GM20431 (cell line): ENCODE data around the gene ELMOD2.

Source experiments
- in situ Hi-C: fragments of 300-500 bp; cut with MseI, MboI; formaldehyde crosslinking; loops from one replicate; pipeline ENCODE4 v1.15.0; 2020; ENCODE audit warnings: low sequenced_read_pairs; ENCODE audit not compliant: unreplicated experiment

Gene ELMOD2

GRCh38 chr4:140575489-140575888, 51.5 kb downstream of the ELMOD2 start:
- in situ Hi-C loops, result no loop called here

GRCh38 chr4:140579278-140579677, 55.3 kb downstream of the ELMOD2 start:
- in situ Hi-C loops, result no loop called here

GRCh38 chr4:140581078-140581477, 57.1 kb downstream of the ELMOD2 start:
- in situ Hi-C loops, result no loop called here

GRCh38 chr4:140584439-140584838, 60.5 kb downstream of the ELMOD2 start:
- in situ Hi-C loops, result no loop called here

- in situ Hi-C loops, result no loop called here
These were observed 71.1 kb downstream of the ELMOD2 start for GRCh38 chr4:140595065-140595464.

- in situ Hi-C loops, result no loop called here
These were observed 76.4 kb downstream of the ELMOD2 start for GRCh38 chr4:140600408-140600807.

- in situ Hi-C loops, result no loop called here
These were observed 78.7 kb downstream of the ELMOD2 start for GRCh38 chr4:140602714-140603113.

- in situ Hi-C loops, result no loop called here
These were observed 79.3 kb downstream of the ELMOD2 start for GRCh38 chr4:140603286-140603685.
